ENCODE data around the gene PXMP4.

DNA sequence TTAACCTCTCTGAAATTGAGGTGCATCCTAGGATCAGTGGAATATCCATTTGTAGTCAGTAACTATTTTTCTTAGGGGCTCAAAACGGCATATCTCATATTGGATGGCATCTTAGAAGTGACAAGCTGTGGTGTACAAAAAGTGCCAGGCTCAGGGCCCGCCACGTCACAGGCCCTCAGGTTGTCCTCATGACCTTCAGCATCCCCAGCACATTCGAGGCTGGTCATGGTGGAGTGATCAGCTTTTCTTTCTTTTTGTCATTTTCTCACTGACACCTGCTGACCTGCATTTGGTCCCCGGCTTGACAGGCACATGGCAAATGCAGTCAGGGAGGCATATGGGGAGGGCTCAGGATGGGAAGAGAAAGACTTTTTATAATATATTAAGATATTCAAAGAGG, 26.8 kb downstream of the PXMP4 start:
- TF ChIP-seq, protein P1, sequence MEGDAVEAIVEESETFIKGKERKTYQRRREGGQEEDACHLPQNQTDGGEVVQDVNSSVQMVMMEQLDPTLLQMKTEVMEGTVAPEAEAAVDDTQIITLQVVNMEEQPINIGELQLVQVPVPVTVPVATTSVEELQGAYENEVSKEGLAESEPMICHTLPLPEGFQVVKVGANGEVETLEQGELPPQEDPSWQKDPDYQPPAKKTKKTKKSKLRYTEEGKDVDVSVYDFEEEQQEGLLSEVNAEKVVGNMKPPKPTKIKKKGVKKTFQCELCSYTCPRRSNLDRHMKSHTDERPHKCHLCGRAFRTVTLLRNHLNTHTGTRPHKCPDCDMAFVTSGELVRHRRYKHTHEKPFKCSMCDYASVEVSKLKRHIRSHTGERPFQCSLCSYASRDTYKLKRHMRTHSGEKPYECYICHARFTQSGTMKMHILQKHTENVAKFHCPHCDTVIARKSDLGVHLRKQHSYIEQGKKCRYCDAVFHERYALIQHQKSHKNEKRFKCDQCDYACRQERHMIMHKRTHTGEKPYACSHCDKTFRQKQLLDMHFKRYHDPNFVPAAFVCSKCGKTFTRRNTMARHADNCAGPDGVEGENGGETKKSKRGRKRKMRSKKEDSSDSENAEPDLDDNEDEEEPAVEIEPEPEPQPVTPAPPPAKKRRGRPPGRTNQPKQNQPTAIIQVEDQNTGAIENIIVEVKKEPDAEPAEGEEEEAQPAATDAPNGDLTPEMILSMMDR (conservative IDR thresholded peaks at IDR 0.05 in 1 of 2, IDR thresholded peaks at IDR 0.05 in 1 of 2; ENCODE audit: extremely low read depth in 1 of 2, insufficient read depth in 1 of 2, low read depth in 1 of 2, low read length in 2 of 2), result no peak
- TF ChIP-seq EZH2 (IDR thresholded peaks at IDR 0.05; ENCODE audit: borderline replicate concordance, low read length), result no peak
